WERI-Rb-1 (cell line): ENCODE measurements around the gene MICU1.
"Not testable (repeated sequence)": the region's sequence is repeated elsewhere in the genome, so short reads cannot be mapped to it uniquely, and the experiment has no call there.

Experiments
- DNase-seq: peaks from one replicate; pipeline ENCODE4 v3.0.0-alpha.2; 2020
- H3K27ac ChIP-seq: fragments of 250-450 bp; sonication (Bioruptor Pico); 2 replicates; pipeline ENCODE4 v1.5.1; 2020; ENCODE audit warnings: mild to moderate bottlenecking, moderate library complexity
- H3K27me3 ChIP-seq: fragments of 250-450 bp; sonication (Bioruptor Pico); 2 replicates; pipeline ENCODE4 v1.5.1; 2021; ENCODE audit warnings: mild to moderate bottlenecking, low read depth, moderate library complexity; ENCODE audit not compliant: insufficient read depth, severe bottlenecking
- H3K36me3 ChIP-seq: fragments of 250-450 bp; sonication (Bioruptor Pico); 2 replicates; pipeline ENCODE4 v1.5.1; 2020; ENCODE audit warnings: mild to moderate bottlenecking, moderate library complexity
- H3K4me3 ChIP-seq: 2 replicates; pipeline ENCODE4 v1.5.1; 2011; ENCODE audit warnings: low read depth, mild to moderate bottlenecking, control low read depth, low read length
- H3K9me3 ChIP-seq: fragments of 250-450 bp; sonication (Bioruptor Pico); 2 replicates; pipeline ENCODE4 v1.5.1; 2021; ENCODE audit warnings: mild to moderate bottlenecking, moderate library complexity; ENCODE audit not compliant: severe bottlenecking
- CTCF ChIP-seq: IDR thresholded peaks from 2 replicates; pipeline ENCODE4 v1.5.1; 2011; ENCODE audit warnings: low read depth, mild to moderate bottlenecking, control low read depth, inconsistent platforms, low read length

MICU1 gene

DNA sequence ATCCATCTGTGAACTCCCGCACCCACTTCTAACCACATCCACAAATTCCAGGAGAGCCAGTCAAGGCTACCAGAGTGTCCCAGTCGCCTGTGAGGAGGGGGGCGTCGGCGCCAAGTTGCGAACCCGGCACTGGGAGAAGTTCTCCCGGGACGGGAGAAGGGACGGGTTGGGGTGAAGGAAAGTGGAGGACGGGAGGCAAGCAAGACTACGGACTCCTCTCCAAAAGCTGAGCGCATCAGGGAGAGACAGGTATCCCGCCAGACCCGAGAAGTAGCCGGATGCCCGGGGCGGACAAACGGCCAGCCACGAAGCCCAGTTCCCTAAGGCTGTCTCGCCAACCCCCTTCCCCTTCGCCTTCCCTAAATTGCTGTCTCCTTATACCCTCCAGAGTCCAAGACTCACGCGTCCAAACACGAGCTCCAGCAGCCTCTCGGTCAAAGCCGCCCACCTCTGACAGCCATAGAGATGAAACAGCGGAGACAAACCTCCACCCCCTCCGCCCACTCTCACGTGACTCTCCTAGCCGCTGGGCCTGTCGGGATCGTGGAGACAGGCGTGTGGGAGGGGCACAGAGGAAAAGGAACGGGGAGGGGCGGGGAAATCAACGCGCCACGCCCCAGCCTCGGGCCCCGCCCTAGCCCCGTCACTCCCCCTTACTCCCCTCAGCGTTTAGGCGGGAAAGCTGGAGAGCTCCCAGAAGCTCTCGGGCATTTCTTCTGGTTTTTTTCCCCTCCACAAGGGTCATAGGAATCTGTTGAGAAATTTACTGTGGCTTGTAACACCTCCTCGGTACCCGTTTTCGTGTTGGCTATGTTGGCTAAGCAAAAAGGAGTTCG is at the start of gene MICU1:
Gene MICU1, minus strand, starts transcription at position 472 of the 836 bp plus-strand sequence. CDS start 59,286 bp downstream, outside the sequence.
- DNase-seq = peak; percentile 97
- TF ChIP-seq CTCF = no peak
- H3K27ac ChIP-seq = peak within 1 kb of the TSS; percentile 90
- no peaks in the 10 kb centered on the region for H3K27me3 ChIP-seq
- peak within 1 kb of the TSS; percentile 69 for H3K4me3 ChIP-seq
- H3K36me3 ChIP-seq = no peaks in the 10 kb centered on the region
- peaks cover 6% of the 10 kb centered on the region for H3K9me3 ChIP-seq

GRCh38 chr10:72674174-72674573 is 48.3 kb upstream of the MICU1 start:
- DNase-seq, H3K4me3 ChIP-seq, H3K27me3 ChIP-seq, H3K36me3 ChIP-seq, H3K27ac ChIP-seq, H3K9me3 ChIP-seq: not testable (repeated sequence)

DNA sequence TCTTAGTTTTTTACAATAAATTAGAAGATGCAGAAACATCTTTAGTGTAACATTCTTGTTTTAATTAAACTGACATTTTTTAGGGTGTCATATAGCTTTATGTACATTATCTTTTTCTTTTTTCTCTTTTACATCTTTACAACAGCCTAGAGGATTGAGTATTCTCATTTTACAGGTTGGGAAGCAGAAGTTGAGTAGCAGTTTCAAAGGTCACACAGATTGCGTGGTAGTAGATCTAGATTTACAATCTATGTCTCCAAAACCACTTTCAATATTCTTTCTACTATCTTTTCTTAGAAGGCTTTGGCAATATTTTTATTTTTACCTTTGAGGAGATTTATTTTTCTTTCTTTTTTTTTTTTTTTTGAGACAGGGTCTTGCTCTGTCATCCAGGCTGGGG is 47.4 kb upstream of the MICU1 start:
- TF ChIP-seq CTCF = no peak

DNA sequence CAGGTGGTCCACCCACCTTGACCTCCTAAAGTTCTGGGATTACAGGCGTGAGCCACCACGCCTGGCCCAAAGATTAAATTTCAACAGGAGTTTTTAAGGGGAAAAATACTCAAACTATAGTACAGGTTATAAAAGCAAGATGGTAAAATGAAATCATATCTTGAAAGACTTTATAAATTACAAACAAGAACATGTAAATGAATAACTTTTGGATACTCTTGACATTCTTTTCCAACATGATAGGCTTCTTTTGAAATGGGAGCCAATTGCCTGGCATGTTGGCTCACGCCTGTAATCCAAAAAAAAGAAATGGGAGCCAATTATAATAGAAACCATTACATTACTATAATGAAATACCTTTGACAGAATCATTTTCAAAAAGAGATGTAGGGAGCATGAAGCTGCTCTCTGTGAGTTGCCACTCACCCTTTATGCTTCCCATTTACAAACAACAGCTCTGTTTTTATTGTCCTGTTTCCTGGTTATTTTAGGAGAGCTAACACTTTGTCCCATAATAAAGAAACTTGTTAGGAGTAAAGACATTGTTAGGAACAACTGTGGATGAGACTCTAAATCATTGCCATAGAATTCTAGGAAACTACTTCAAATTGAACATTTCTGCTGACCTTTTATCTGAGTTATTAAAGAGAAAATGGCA is 41.5 kb upstream of the MICU1 start:
- H3K36me3 ChIP-seq = no peaks in the 10 kb centered on the region
- no peaks in the 10 kb centered on the region for H3K9me3 ChIP-seq
- no peak for TF ChIP-seq CTCF
- H3K27ac ChIP-seq = no peak overlapping the region
- no peaks in the 10 kb centered on the region for H3K27me3 ChIP-seq
- no peak overlapping the region for H3K4me3 ChIP-seq
- DNase-seq = no peak

More for the DNA sequence above, 47.4 kb upstream of the MICU1 start:
- no peak for DNase-seq
- peaks cover 3% of the 10 kb centered on the region for H3K9me3 ChIP-seq
- no peaks in the 10 kb centered on the region for H3K36me3 ChIP-seq
- no peaks in the 10 kb centered on the region for H3K27me3 ChIP-seq
- no peak overlapping the region for H3K27ac ChIP-seq
- no peak overlapping the region for H3K4me3 ChIP-seq

- no peak for DNase-seq
- H3K4me3 ChIP-seq = no peak overlapping the region
- H3K27me3 ChIP-seq = no peaks in the 10 kb centered on the region
- no peaks in the 10 kb centered on the region for H3K36me3 ChIP-seq
- no peak for TF ChIP-seq CTCF
- H3K9me3 ChIP-seq = no peaks in the 10 kb centered on the region
- no peak overlapping the region for H3K27ac ChIP-seq
Measured at GRCh38 chr10:72665925-72666324, 40.0 kb upstream of the MICU1 start.

GRCh38 chr10:72663971-72664370 is 38.1 kb upstream of the MICU1 start:
- no peaks in the 10 kb centered on the region for H3K9me3 ChIP-seq
- no peak for TF ChIP-seq CTCF
- no peak overlapping the region for H3K4me3 ChIP-seq
- no peak overlapping the region for H3K27ac ChIP-seq
- no peak for DNase-seq
- H3K27me3 ChIP-seq = no peaks in the 10 kb centered on the region
- H3K36me3 ChIP-seq = no peaks in the 10 kb centered on the region
